CD4-positive, alpha-beta T cell treated with Interleukin-6 for 4 hours (primary cell): ENCODE data around the gene FAM90A1.
"Not testable (repeated sequence)": the region's sequence is repeated elsewhere in the genome, so short reads cannot be mapped to it uniquely, and the experiment has no call there.

Experiments used
- DNase-seq: peaks from one replicate; pipeline ENCODE4 v3.0.0-alpha.2; 2020; ENCODE audit warnings: mixed read lengths

FAM90A1 gene, protein sequence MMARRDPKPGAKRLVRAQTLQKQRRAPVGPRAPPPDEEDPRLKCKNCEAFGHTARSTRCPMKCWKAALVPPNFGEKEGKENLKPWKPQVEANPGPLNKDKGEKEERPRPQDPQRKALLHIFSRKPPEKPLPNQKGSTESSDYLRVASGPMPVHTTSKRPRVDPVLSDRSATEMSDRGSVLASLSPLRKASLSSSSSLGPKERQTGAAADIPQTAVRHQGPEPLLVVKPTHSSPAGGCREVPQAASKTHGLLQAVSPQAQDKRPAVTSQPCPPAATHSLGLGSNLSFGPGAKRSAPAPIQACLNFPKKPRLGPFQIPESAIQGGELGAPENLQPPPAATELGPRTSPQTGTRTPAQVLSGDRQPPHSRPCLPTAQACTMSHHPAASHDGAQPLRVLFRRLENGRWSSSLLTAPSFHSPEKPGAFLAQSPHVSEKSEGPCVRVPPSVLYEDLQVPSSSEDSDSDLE

DNA sequence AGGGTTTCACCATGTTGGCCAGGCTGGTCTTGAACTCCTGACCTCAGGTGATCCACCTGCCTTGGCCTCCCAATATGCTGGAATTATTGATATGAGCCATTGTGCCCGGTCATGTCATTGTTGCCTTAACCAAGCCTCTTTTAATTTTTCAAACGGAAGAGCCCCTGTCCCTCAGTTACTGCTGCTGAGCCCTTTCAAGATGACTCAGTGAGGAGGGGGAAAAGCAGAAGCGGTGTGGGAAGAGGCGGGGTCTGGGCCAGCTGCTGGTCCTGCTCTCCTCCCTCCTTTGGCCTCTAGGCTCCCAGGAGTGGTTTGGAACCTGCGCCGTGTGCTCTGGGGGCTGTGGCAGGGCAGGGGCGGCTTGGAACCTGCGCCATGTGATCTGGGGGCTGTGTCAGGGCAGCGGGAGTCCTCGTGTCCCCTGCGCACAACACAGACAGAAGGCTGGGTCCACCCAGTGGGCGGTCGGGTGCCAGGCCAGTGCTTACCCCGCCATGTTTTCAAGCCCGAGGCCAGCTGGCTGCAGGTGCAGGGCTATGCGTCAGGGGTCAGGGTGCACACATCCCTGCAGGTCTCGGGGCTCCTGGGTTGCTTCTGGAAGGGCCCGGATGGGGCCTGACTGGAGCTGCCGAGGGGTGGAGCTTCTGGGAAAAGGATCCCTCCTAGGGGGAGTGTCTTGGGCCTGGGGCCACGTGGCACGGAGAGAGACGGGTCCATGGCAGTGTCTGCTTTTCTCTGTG, at the start of gene FAM90A1:
TSS of gene FAM90A1 (minus strand) at position 627 of the 740 bp plus-strand sequence. CDS start 2,786 bp downstream, outside the sequence.
- peak; percentile 18 for DNase-seq

DNA sequence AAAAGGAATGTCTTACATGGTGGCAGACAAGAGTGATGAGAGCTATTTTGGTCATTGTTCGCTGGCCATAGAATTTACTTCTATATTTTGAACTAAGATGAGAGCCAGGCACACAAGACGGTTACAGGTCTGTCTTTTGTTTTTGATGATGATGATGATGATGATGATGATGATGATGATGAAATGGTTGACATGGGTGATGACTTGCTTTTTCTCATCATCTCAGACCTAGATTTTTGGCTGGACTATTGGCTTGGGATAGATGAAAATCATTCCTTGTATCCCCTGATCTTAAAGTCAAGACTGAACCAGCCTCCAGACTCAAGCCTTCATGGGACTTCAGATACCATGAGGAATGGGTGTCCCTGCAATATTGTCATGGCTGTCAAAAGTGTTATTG, 49.0 kb upstream of the FAM90A1 start:
- DNase-seq: not testable (repeated sequence)

DNA sequence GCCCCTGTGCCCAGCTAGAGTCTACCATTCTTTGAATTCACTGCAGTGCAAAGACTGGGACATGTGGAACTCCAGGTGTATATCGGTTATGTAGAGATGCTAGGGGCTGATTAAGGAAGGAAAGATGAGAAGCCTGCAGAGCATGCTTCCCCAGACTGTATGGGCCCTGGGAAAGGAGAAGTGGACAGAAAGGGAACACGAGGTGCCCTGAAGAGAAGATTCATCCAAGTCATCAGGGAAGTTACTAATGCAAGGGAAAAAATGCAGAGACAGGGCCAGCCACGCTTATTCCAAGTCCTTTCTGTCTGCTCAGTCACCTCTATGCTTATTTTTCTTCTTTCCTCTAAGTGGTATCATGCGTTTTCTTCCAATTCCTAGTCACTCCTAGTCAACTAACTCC, 39.3 kb upstream of the FAM90A1 start:
- not testable (repeated sequence) for DNase-seq

DNA sequence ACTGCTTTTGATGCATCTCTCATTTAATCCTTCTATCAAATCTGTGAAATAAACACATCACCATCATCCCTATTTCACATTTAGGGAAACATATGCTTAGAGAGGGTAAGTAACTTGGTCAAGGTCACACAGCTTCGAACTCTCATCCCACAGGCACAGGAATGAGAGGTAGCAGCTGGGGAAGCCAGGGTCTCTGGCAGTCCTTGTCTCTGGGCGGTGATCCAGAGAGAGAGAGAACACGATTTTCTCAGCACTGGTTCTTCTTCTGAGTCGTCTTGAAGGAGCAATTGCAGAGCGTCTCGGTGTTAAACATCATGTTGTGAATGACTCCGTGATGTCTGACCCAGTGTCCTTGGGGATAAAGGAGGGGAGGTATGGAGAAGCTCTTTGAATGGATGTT, 36.8 kb upstream of the FAM90A1 start:
- not testable (repeated sequence) for DNase-seq

DNA sequence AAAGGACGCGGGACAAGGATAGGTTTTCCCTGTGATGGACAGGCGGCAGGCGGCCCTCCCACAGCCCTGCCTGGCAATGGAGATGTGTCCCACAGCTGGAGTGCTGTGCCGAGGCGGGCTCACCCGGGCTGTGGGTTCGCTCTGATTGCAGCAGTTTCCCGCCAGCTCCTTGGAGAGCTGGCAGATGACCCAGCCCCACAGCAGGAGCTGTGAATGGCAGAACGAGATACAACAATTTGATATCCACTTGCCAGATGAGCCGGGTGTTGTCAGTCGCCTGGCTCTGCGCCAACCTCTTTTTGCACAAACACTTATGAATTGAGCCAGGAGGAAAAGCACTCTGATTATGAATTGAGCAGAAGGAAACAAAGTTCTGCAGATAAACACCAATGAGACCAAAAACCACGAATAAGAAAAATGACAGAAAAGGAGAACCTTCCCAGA, 33.7 kb upstream of the FAM90A1 start:
- DNase-seq: not testable (repeated sequence)

DNA sequence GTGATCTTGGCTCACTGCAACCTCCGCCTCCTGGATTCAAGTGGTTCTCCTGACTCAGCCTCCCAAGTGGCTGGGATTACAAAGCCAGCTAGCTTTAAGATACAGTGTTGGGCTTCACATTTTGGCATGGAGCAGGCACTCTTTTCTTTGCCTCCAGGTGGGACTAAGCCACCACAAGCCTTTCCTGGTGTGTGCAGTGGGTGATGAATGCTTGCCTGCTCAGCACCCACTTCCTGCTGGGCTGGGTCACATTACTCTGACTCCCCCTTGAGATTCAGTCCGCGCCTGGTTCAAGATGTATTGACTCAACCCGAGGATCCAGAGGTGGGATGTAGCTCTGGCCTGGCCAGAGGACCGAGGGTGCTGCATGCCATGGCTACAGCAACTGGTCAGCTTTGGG, 28.9 kb upstream of the FAM90A1 start:
- not testable (repeated sequence) for DNase-seq

DNA sequence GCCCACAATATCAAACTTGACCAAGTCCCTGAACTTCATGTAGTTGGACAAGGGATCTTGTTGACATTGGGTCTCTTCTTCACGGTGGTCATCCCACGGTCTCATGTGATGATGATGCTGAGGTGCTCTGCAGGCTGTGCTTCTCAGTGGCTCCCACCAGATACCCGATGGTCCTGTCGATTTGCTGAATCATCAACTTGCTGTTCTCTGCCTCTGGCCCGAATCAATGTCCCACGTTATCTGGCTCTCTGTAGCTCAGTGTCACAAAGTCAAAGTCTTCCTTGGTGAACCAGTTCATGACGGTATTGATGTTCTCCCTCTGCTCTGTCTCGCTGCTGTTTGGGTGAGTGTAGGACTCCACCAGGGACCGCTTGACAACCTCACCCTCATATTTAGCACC, 27.3 kb upstream of the FAM90A1 start:
- not testable (repeated sequence) for DNase-seq

DNA sequence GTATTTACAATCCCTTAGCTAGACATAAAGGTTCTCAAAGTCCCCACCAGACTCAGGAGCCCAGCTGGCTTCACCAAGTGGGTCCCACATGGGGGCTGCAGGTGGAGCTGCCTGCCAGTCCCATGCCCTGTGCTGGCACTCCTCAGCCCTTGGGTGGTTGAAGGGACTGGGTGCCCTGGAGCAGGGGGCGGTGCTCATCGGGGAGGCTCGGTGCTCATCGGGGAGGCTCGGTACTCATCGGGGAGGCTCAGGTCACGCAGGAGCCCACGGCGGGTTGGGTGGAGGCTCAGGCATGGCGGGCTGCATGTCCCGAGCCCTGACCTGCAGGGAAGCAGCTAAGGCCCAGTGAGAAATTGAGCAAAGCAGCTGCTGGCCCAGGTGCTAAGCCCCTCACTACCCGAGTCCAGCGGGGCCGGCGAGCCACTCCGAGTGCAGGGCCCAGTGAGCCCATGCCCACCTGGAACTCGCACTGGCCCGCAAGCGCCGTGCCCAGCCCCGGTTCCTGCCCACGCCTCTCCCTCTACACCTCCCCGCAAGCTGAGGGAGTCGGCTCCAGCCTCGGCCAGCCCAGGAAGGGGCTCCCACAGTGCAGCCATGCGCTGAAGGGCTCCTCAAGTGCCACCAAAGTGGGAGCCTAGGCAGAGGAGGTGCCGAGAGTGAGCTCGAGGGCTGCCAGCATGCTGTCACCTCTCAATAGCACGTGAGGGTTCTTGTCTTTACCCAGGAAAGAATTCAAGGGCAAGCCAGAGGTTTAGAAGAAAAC, 24.8 kb upstream of the FAM90A1 start:
- DNase-seq: not testable (repeated sequence)

DNA sequence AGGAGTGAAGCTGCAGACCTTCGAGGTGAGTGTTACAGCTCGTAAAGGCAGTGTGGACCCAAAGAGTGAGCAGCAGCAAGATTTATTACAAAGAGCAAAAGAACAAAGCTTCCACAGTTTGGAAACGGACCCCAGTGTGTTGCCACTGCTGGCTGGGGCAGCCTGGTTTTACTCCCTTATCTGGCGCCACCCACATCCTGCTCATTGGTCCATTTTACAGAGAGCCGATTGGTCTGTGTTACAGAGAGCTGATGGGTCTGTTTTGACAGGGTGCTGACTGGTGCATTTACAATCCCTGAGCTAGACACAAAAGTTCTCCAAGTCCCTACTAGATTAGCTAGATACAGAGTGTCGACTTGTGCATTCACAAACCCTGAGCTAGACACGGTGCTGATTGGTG, 24.2 kb upstream of the FAM90A1 start:
- DNase-seq: not testable (repeated sequence)

DNA sequence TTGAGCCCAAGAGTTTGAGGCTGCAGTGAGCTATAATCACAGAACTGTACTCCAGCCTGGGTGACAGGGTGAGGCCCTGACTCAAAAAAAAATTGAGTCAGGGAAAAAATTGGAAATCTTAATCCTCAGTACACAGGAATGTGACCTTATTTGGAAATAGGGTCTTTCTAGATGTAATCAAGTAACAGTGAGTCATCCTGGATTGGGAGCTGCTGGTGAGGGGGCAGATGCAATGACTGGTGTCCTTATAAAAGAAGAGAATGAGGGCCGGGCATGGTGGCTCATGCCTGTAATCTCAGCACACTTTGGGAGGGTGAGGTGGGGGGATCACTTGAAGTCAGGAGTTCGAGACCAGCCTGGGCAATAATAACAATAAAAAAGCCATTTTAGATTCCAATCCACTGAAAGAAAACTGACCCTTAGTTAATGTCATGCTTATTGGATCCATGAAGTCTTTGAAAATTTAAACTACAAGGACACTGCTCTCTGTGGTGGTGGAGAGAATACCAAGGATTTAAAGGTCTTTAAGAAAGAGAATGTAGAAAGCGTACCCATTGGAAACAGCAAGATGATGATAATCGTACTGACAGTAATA, 19.6 kb upstream of the FAM90A1 start:
- DNase-seq: not testable (repeated sequence)

DNA sequence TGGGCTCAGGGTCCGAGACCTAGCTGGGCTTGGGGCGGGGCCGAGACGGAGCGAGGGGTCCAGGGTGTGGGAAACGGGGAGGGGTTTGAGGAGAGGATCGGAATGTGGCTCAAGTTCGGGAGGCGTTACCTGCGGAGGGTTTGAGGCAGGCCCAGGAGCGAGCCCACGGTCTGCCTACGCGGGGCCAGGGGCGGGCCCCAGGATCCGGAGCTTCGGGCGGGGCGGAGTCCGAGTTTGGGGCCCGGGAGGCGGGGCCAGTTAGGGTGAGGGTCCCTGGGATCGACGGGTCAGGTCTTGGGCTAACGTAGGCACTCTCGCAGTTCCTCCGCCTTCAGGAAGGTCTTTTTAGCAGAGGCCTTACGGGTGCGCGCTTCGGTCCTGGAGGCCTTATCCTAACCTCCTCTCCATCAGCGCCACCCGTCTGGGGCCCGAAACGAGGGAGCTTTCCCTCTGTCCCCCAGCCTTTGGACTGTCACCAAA, 16.3 kb upstream of the FAM90A1 start:
- peak; percentile 70 for DNase-seq

DNA sequence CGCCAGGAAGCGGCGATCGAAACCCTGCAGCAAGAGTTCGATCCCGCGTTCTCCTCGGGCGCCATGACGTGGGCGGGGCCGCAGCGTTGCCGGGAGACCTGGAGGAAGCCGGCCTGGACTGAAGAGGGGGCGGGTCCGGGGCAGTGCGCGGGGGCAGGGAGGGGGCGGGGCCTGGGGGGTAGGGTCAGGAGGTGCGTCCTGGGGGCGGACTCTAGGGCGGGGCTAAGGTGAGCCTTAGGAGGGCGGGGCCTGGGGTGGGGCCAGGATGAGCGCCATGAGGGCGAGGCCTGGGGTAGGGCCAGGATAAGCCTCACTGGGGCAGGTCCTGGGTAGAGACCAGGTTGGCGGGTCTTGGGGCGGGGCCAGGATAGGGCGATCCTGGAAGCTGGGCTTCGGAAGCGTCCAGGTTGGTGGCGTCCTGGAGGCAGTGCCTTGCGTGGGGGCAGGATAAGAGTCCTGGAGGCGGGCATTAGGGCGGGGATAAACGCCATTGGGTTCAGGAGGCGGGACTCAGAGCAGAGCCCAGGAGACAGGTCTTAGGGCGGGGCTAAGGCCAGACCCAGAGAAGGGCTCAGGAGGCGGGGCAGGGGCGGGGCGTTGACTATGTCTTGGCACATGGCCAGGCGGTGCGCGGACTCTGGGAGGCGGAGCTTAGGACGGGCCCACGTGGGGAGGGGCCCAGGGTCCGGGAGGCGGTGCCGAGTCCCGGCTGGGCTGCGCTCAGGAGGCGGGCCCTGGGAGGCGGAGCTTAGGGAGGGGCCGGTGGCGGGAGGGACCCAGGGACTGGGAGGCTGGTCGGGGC, 15.7 kb upstream of the FAM90A1 start:
- peak; percentile 98 for DNase-seq

DNA sequence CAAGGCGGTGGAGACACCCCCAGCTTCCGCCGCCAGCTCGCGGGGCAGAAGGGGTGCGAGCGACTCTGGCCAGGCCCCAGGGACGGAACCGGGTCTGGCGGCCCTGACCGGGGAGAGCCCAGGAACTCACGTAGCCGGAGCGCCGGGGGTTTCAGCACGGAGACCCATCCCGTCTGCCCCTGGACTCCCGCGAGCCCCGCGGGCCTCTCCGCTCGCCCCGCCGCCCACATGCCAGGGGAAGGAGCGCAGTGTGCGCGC, 15.1 kb upstream of the FAM90A1 start:
- DNase-seq: not testable (repeated sequence)

DNA sequence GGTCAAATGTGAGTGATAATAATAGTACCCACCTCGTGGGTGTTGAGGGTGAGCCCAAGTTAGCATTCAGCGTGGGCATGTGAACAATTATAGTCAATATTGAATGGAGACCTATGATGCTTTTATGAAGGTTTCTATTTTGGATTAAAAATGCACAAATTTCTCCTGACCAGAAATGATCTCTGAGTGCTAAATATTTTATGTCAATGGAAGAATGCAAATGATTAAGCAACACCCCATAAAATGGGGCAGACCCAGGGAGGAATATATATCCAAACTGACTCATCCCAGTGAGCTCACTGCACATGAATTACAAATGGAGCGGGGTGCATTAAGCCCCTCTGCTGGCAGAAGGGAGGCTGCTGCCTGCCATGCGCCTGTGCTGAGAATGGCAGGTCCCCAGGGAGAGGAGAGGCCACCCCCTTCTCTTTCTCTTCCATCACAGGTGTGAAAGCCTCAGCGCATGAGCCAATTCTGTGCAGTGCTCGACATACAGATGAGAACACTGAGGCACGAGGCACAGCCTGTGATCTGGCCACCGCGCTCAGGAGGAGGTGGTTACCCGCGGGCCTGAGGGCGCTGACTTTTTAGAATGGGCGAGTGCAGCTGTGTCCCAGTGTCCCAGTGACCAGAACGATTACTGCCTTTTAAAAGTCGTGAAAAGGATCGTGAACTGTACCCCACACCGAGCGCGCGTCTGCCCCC, 14.7 kb upstream of the FAM90A1 start:
- peak; percentile 17 for DNase-seq

DNA sequence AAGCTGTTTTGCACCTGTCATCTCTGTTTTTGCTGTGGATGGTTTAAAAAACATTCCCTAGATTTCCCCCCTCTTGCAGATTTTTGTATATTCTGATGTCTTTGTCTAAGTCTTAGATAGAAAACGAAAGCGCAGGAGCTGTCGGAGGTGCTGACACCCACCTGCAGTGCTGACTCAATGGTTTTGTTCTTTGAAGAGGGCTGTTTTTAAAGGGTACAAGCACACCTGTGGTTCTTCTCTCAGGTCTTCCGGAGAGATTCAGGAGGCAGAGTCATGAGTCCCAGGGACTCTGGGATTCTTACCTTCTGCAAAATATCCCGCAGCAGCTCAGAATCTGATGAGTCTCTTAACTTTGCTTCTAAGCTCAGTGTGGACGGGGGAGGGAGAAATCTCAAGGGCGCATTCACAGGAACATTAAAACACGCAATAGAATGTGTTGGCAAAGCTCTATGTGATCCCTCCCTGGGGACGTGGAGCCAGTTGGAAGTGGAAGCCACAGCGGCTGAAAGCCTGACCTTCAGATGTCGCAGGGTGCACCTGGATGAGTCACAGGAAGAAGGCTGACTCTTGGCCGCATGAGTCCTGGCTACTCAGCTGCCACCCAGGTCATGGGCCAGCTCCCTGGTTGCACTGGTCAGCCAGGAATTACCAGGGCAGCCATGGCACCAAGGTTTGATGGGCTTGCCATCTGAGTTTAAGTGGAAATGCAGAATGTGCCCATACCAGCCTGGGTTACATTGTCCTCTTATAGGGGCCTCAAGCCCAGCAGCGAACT, 13.1 kb upstream of the FAM90A1 start:
- not testable (repeated sequence) for DNase-seq

DNA sequence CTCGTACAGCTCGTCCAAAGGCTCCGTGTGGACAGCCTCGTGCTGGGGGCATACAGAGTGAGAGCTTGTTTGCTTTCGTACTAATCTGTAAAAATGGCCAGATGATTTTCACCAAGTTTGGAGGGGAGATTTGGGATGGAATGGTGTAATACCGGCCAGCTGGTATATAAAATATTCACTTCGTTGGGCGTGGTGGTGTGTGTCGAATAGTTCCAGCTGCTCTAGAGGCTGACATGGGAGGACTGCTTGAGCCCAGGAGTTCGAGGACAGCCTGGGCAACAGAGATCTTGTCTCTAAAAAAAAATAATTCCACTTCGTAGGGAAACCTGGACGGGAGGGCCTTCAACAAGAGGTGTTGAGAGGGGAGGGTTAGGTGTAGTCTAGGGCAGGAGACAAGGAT, 9.6 kb upstream of the FAM90A1 start:
- not testable (repeated sequence) for DNase-seq

DNA sequence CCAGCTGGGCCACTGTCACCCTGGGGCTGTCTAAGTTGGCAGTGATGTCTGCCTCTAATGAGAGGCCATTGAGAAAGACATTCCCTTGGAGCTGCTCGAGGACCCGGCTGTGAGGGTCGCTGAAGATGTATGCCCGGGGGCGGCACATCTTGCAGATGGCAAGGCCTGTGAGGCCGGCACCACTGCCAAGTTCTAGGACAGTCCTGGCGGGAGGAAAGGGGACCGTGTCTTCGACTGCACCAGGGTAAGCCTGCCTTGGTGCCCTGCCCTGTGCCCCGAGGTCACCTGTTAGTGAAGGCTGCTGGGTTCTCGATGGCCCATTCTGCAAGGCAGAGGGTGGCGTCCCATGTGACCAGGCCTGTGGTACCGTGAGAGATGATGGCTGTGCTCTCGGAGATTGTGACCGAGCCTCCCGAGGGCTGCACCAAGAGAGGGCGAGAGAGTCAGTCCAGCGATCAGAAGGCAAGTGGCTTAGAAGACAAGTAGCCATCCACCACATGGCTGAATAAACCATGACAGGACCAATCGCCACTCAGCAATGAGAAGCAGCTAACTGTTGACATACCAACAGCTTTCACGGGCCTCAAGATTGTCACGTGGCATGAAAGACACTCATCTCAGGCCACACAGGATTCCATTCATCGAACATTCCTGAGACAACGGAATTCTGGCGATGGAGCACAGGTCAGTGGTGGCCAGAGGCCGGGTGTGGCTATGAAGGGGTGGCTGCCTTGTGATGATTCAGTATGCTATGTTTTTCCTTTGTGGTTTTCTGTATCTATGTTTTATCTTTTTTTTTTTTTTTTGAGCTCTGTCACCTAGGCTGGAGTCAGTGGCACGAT, 8.1 kb upstream of the FAM90A1 start:
- not testable (repeated sequence) for DNase-seq

DNA sequence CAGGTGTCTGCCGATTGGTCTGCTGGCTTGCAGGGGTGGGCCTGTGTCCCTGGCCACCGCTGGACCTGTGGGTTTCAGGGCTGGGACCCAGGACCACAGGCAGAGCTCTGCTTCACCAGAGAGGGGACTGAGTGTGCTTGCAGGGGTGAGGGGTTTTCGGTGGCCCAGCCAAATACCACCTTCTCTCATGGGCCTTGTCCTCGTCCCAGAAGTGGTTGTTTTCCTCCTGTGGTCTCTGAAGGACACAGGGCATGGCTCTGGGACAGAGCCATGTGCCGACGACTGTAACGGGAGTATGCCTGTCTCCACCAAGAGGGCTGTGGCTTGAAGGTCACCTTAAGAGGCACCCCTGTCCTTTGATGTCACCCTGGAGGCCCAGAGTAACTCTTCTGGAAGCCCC, 7.3 kb upstream of the FAM90A1 start:
- not testable (repeated sequence) for DNase-seq

DNA sequence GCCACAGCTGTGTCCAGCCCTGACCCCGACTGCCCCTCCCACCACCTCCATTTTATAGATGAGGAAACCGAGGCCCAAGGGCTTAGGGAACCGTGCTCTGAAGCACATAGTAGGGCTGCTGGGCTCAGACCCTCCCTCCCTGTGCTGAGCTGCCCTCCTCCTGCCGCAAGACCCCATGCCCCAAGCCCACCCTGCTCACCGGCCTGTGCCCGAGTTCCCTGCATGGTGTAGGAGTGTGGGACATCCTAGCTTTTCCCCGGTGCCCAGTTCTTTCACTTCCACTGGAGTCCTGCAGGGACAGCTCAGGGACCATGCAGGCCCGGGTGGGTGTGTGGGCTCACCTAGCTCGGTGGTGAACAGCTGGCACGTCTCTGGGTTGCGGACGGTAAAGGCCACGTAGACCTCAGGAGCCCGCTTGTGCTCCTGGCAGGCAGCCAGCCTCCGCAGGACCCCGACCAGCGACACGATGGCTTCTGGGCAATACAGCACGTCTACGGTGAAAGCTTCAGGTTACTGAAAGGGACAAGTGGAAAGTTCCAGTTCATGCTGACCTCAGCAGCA, 6.6 kb upstream of the FAM90A1 start:
- DNase-seq: not testable (repeated sequence)
